CD4-positive, alpha-beta T cell (primary cell): ENCODE results near the gene TRABD2B. TPM values are rescaled to one million over a fixed set of nuclear protein-coding genes. Genes with fewer than 3 reads are reported as not detected.

ENCODE experiments used
- ATAC-seq: fragments of 200-7000 bp; cut with Tn5 transposase; one replicate; pipeline ENCODE4 v1.10.0; 2022; ENCODE audit warnings: mild to moderate bottlenecking; ENCODE audit not compliant: poor library complexity
- CTCF ChIA-PET: fragments of 350-600 bp; sonication (Branson Sonifier 250); formaldehyde crosslinking; loops from one replicate; lab custom pipeline; 2021; ENCODE audit warnings: antibody characterized with exemption, inconsistent platforms; lab: Charles Lee
- POLR2A ChIA-PET: fragments of 350-600 bp; sonication (Branson Sonifier 250); formaldehyde crosslinking; loops from one replicate; lab custom pipeline; 2021; ENCODE audit warnings: antibody characterized with exemption, inconsistent platforms; lab: Charles Lee
- DNase-seq, 14 experiments: peaks; one replicate each; pipeline ENCODE4 v3.0.0-alpha.2; 2013 to 2020; ENCODE audit warnings: mixed read lengths in 2 of 14
- H3K27ac ChIP-seq, 2 donors: one replicate each; pipeline versions ENCODE4 v1.5.1 to v1.7.0; 2013; ENCODE audit warnings: low read length in 2 of 2, low read depth in 1 of 2, mild to moderate bottlenecking in 1 of 2
- H3K27me3 ChIP-seq, 2 experiments: 1 replicate in 1 of 2; 2 replicates in 1 of 2; pipeline versions ENCODE4 v1.6.1 to v1.7.0; 2013; ENCODE audit warnings: low read length in 2 of 2, control low read depth in 1 of 2, mild to moderate bottlenecking in 1 of 2, moderate library complexity in 1 of 2; ENCODE audit not compliant: insufficient read depth in 2 of 2, control insufficient read depth in 1 of 2
- H3K36me3 ChIP-seq: one replicate; pipeline ENCODE4 v1.6.1; 2013; ENCODE audit warnings: low read length, control low read depth; ENCODE audit not compliant: insufficient read depth
- H3K4me1 ChIP-seq: one replicate; pipeline ENCODE4 v1.6.1; 2013; ENCODE audit warnings: low read length, control low read depth; ENCODE audit not compliant: insufficient read depth
- H3K4me3 ChIP-seq: one replicate; pipeline ENCODE4 v1.5.1; 2013; ENCODE audit warnings: mild to moderate bottlenecking, low read length, moderate library complexity
- H3K9me3 ChIP-seq, 2 experiments: 1 replicate in 1 of 2; 2 replicates in 1 of 2; pipeline versions ENCODE4 v1.6.1 to v1.7.0; 2013; ENCODE audit warnings: low read length in 2 of 2, mild to moderate bottlenecking in 2 of 2, control low read depth in 1 of 2, moderate library complexity in 1 of 2; ENCODE audit not compliant: control insufficient read depth in 1 of 2, insufficient read depth in 1 of 2
- H3K27ac Mint-ChIP-seq: one replicate; pipeline ENCODE4 v1.8.0; 2020; ENCODE audit warnings: mixed read lengths
- H3K27me3 Mint-ChIP-seq: one replicate; pipeline ENCODE4 v1.8.0; 2021; ENCODE audit warnings: mixed read lengths
- H3K36me3 Mint-ChIP-seq: one replicate; pipeline ENCODE4 v1.8.0; 2021; ENCODE audit warnings: low read depth, mixed read lengths
- H3K4me1 Mint-ChIP-seq: one replicate; pipeline ENCODE4 v1.8.0; 2021; ENCODE audit warnings: low read depth, mixed read lengths
- H3K4me3 Mint-ChIP-seq: one replicate; pipeline ENCODE4 v1.8.0; 2020; ENCODE audit warnings: mild to moderate bottlenecking, mixed read lengths
- H3K9me3 Mint-ChIP-seq: one replicate; pipeline ENCODE4 v1.8.0; 2020; ENCODE audit warnings: mixed read lengths
- intact Hi-C, 2 experiments: fragments of 100-400 bp; cut with DNase I in 1 of 2; cut with micrococcal nuclease in 1 of 2; formaldehyde crosslinking; loops; one replicate each; pipeline versions ENCODE4 v1.15.1 to v1.9.0; 2023 to 2025; cut with DNase I, micrococcal nuclease
- total RNA-seq, 174 experiments: library from RNA in 2 of 174; stranded (reverse) in 2 of 174; gene quantifications; one replicate each; pipeline ENCODE4 v1.2.3 and lab custom pipeline; 2021 to 2026
- TF ChIP-seq, protein P1 (sequence below): fragments of 200-600 bp; IDR thresholded peaks from one replicate; pipeline ENCODE4 v1.8.0; 2022; ENCODE audit warnings: antibody characterized with exemption, mild to moderate bottlenecking

TRABD2B gene
- total RNA-seq, 2 experiments from 2014 or later, result not detected

DNA sequence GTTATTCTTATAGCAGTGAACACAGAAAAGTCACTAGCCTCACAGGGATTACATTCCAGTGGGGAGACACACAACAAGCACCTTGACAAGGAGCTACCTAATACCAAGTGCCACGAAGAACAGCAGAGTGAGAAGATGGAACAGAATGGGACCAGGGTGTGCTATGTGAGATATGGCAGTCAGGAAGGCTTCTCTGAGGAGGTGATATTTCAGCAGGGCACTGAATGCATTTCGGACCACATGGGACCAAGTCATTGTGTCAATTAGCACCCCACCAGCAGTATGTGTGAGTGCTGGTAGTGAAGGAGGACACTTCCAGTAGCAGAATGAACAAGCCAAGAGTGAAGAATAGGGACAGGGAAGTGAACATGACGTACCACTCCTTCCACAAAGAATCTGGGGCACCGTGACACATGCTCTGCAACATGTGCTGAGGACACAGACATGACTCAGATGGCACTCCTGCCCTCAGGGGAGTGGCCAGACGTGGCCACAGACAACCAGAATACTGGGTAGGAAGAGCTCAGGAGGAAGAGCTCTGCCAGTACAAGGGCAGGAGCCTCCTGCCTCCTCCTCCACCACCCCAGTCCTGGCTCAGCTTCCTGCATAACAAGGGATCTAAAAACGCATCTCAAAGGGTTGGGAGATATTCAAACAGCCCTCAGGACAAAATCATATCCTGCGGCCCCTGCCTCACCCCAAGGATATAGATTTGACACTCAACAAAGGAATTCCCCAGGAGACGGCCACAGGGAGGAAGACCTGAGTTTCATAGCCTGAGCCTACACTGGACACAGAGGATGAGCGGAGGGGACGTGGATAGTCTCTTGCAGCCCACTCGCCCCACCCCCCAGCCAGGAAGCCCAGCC lies 102.5 kb downstream of the TRABD2B start:
- POLR2A ChIA-PET, result no interaction called here
- no peaks in the 10 kb centered on the region for H3K9me3 Mint-ChIP-seq
- no peaks in the 10 kb centered on the region for H3K4me1 ChIP-seq

GRCh38 chr1:47893412-47893811 lies 103.8 kb downstream of the TRABD2B start:
- H3K27ac Mint-ChIP-seq, result no peak overlapping the region
- intact Hi-C loops, result no loop called here
- no peaks in the 10 kb centered on the region for H3K36me3 Mint-ChIP-seq

More for the DNA sequence above, 102.5 kb downstream of the TRABD2B start:
- intact Hi-C loops, result no loop called here
- Histone ChIP-seq H3K27me3 (no peaks in the 10 kb centered on the region), H3K4me3 (no peak overlapping the region), H3K36me3 (no peaks in the 10 kb centered on the region), H3K27ac (no peak overlapping the region), H3K9me3 (no peaks in the 10 kb centered on the region)
- no peak for DNase-seq
- CTCF ChIA-PET, result no interaction called here
- TF ChIP-seq, protein P1, sequence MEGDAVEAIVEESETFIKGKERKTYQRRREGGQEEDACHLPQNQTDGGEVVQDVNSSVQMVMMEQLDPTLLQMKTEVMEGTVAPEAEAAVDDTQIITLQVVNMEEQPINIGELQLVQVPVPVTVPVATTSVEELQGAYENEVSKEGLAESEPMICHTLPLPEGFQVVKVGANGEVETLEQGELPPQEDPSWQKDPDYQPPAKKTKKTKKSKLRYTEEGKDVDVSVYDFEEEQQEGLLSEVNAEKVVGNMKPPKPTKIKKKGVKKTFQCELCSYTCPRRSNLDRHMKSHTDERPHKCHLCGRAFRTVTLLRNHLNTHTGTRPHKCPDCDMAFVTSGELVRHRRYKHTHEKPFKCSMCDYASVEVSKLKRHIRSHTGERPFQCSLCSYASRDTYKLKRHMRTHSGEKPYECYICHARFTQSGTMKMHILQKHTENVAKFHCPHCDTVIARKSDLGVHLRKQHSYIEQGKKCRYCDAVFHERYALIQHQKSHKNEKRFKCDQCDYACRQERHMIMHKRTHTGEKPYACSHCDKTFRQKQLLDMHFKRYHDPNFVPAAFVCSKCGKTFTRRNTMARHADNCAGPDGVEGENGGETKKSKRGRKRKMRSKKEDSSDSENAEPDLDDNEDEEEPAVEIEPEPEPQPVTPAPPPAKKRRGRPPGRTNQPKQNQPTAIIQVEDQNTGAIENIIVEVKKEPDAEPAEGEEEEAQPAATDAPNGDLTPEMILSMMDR, result no peak
- Mint-ChIP-seq H3K4me3 (no peak overlapping the region), H3K36me3 (no peaks in the 10 kb centered on the region), H3K27me3 (no peaks in the 10 kb centered on the region), H3K4me1 (no peaks in the 10 kb centered on the region), H3K27ac (no peak overlapping the region)
- ATAC-seq, result no peak

GRCh38 chr1:47890779-47891178 lies 106.4 kb downstream of the TRABD2B start:
- peaks cover 0 to 3% of the 10 kb centered on the region in 2 experiments for H3K9me3 ChIP-seq
- H3K27ac ChIP-seq, result no peak overlapping the region
- no peak overlapping the region for H3K27ac Mint-ChIP-seq
- H3K4me1 ChIP-seq, result no peaks in the 10 kb centered on the region
- H3K36me3 Mint-ChIP-seq, result no peaks in the 10 kb centered on the region
- ChIA-PET POLR2A (no interaction called here), CTCF (no interaction called here)
- TF ChIP-seq, protein P1, result no peak
- H3K27me3 Mint-ChIP-seq, result peaks cover 7% of the 10 kb centered on the region
- DNase-seq (no peak), ATAC-seq (no peak)
- H3K4me3 ChIP-seq, result no peak overlapping the region
- no peaks in the 10 kb centered on the region for H3K4me1 Mint-ChIP-seq
- H3K4me3 Mint-ChIP-seq, result no peak overlapping the region
- peaks cover 0 to 8% of the 10 kb centered on the region in 2 experiments for H3K27me3 ChIP-seq
- H3K9me3 Mint-ChIP-seq, result no peaks in the 10 kb centered on the region
- intact Hi-C loops, result no loop called here
- H3K36me3 ChIP-seq, result no peaks in the 10 kb centered on the region

More at GRCh38 chr1:47893412-47893811, 103.8 kb downstream of the TRABD2B start:
- no peak for ATAC-seq
- Histone ChIP-seq H3K4me1 (no peaks in the 10 kb centered on the region), H3K9me3 (peaks cover 0 to 3% of the 10 kb centered on the region in 2 experiments), H3K27ac (no peak overlapping the region), H3K4me3 (no peak overlapping the region), H3K27me3 (no peaks in the 10 kb centered on the region), H3K36me3 (no peaks in the 10 kb centered on the region)
- Mint-ChIP-seq H3K4me3 (no peak overlapping the region), H3K27me3 (no peaks in the 10 kb centered on the region), H3K4me1 (no peaks in the 10 kb centered on the region), H3K9me3 (no peaks in the 10 kb centered on the region)
- POLR2A ChIA-PET, result no interaction called here
- no peak for DNase-seq
- CTCF ChIA-PET, result no interaction called here
- TF ChIP-seq, protein P1, result no peak
